ENCODE results near the gene GPX7.

- TF ChIP-seq CTCF (IDR thresholded peaks at IDR 0.05 in 4 of 5, conservative IDR thresholded peaks at IDR 0.05 in 1 of 5) (no peak), POLR2A (IDR thresholded peaks at IDR 0.05) (no peak)
These were observed 14.1 kb upstream of the GPX7 start for GRCh38 chr1:52588027-52588426.
